Measurements from ENCODE around the gene G2E3.

Gene G2E3

DNA sequence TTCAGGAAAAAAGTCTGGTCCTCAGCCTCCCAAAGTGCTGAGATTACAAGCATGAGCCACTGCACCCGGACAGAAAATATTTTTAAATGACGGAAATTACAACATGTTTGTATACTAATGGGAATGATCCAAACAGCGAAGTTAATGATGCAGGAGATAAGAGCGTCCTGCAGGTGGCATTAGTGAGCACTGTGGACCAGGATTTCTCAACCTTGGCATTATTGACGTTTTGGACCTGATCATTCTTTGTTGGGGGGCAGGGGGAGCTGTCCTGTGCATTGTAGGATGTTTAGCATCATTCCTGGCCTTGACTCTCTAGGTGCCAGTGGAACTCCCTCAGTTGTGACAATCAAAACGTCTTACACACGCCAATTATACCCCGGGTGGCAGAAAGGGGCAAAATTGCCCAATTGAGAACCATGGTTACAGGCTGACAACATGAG, 97.3 kb downstream of the G2E3 start:
- DNase-seq (ENCODE audit: low read depth), result no peak

DNA sequence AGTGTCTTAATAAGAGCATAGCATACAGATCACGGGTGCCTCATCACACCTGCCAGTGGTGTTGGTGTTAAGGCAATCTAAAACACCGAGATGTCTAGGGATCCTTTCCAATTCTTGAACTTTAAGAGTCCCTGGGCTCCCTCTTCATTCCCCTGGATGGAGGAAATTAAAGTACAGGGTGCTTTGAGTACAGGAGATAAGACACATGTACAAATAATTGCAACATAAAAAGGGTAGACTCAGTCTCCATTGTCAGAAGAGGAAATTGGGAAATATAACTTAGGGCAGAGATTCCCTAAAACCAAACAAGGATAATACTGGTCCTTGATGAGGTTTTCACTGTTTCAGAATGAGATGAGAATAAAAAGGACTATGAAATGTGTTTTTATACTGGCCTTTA, 98.1 kb downstream of the G2E3 start:
- no peak for DNase-seq (ENCODE audit: low read depth)

GRCh38 chr14:30657606-30658163, 98.7 kb downstream of the G2E3 start:
- no peak for DNase-seq (ENCODE audit: low read depth)

GRCh38 chr14:30658645-30659044, 99.7 kb downstream of the G2E3 start:
- DNase-seq (ENCODE audit: low read depth), result no peak

DNA sequence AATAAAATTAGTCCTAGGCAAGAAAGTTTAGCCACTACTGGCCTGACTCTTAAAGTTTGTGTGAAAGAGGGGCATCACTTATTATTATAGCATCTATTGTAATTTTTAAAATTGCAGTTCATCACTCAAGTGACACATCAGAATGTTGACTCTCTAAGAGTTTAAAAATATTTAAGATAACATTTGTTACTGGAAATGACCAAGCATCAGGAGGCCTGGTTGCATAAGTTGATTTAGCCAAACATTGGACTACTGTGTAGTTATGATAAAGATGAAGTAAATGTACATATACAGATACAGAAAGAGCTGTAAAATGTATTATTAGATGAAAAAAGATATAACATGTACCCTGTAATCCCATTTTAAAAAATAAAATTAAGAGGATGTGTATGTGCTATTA, 110.6 kb downstream of the G2E3 start:
- DNase-seq (ENCODE audit: low read depth), result no peak
